SU-DHL-6 (cell line): ENCODE data around the gene NKX1-2.

Source experiments
- H2AFZ ChIP-seq: fragments of 200-600 bp; sonication (generic); 2 replicates; pipeline ENCODE4 v1.6.1; 2014; ENCODE audit warnings: low read depth, mild to moderate bottlenecking, moderate library complexity, mixed read lengths, antibody characterized with exemption, low read length; ENCODE audit not compliant: severe bottlenecking
- H3F3A ChIP-seq: fragments of 200-600 bp; shearing (Covaris generic); 2 replicates; pipeline ENCODE4 v1.6.0; 2016; ENCODE audit warnings: antibody characterized with exemption, mild to moderate bottlenecking; ENCODE audit not compliant: insufficient read depth
- H3K27ac ChIP-seq: fragments of 200-600 bp; sonication (generic); 2 replicates; pipeline ENCODE4 v1.5.1; 2016; ENCODE audit warnings: low read depth, mild to moderate bottlenecking, low read length, moderate library complexity, mixed read lengths
- H3K27me3 ChIP-seq: fragments of 200-600 bp; sonication (generic), shearing (Covaris generic); 2 replicates; pipeline ENCODE4 v1.6.0; 2014; ENCODE audit warnings: mild to moderate bottlenecking, low read length
- H3K36me3 ChIP-seq: fragments of 200-600 bp; sonication (generic); 2 replicates; pipeline ENCODE4 v1.6.1; 2014; ENCODE audit warnings: mild to moderate bottlenecking, low read length, mixed read lengths
- H3K4me2 ChIP-seq: fragments of 300-600, 200-600 bp; shearing (Covaris generic), sonication (generic); 2 replicates; pipeline ENCODE4 v1.6.0; 2014; ENCODE audit warnings: low read length, low read depth, mild to moderate bottlenecking; ENCODE audit not compliant: poor library complexity, severe bottlenecking
- H3K4me3 ChIP-seq: fragments of 200-600 bp; sonication (generic); 2 replicates; pipeline ENCODE4 v1.5.1; 2014; ENCODE audit warnings: antibody characterized with exemption, low read length, mild to moderate bottlenecking, mixed read lengths; ENCODE audit not compliant: insufficient read depth, poor library complexity, severe bottlenecking
- H3K79me2 ChIP-seq: fragments of 200-600 bp; sonication (generic); 2 replicates; pipeline ENCODE4 v1.6.1; 2014; ENCODE audit warnings: mild to moderate bottlenecking, low read length, moderate library complexity; ENCODE audit not compliant: insufficient read depth
- H3K9ac ChIP-seq: fragments of 200-600 bp; sonication (generic); 2 replicates; pipeline ENCODE4 v1.7.0; 2014; ENCODE audit warnings: mild to moderate bottlenecking, low read length
- H3K9me2 ChIP-seq: fragments of 200-600 bp; sonication (generic); replicated peaks from 2 replicates; pipeline ENCODE4 v1.6.1; 2014; ENCODE audit warnings: low read length; ENCODE audit not compliant: insufficient read depth
- H3K9me3 ChIP-seq: fragments of 200-600 bp; sonication (generic); 2 replicates; pipeline ENCODE4 v1.6.1; 2014; ENCODE audit warnings: low read length, mixed read lengths; ENCODE audit not compliant: insufficient read depth
- H4K20me1 ChIP-seq: fragments of 200-600 bp; sonication (generic); 2 replicates; pipeline ENCODE4 v1.6.1; 2014; ENCODE audit warnings: low read depth, mild to moderate bottlenecking, antibody characterized with exemption, low read length, moderate library complexity, mixed read lengths
- EZH2phosphoT487 ChIP-seq: fragments of 200-600 bp; sonication (generic), shearing (Covaris generic); conservative IDR thresholded peaks from 2 replicates; pipeline ENCODE4 v1.6.1; 2018; ENCODE audit warnings: mild to moderate bottlenecking, antibody characterized with exemption, low read length, moderate library complexity, mixed read lengths
- TF ChIP-seq, protein P1 (sequence below): fragments of 200-600 bp; sonication (generic); IDR thresholded peaks from one replicate; pipeline ENCODE4 v1.5.1; 2017; ENCODE audit warnings: antibody characterized with exemption, mild to moderate bottlenecking, low read length, moderate library complexity; ENCODE audit not compliant: insufficient read depth, poor library complexity, severe bottlenecking

Gene NKX1-2

GRCh38 chr10:124414076-124414475 is 35.8 kb downstream of the NKX1-2 start:
- Histone ChIP-seq H3K27me3 (no peaks in the 10 kb centered on the region), H3F3A (0 out of 2 replicates have a peak, but pooled peaks cover 3% of the 10 kb centered on the region), H2AFZ (no peak overlapping the region), H3K4me2 (no peak overlapping the region), H3K4me3 (no peak overlapping the region), H3K36me3 (no peaks in the 10 kb centered on the region), H3K27ac (no peak overlapping the region), H3K79me2 (peaks cover 8% of the 10 kb centered on the region), H4K20me1 (no peaks in the 10 kb centered on the region), H3K9ac (no peak overlapping the region), H3K9me3 (no peaks in the 10 kb centered on the region), H3K9me2 (no peaks in the 10 kb centered on the region)
- no peak for TF ChIP-seq EZH2phosphoT487
- TF ChIP-seq, protein P1, sequence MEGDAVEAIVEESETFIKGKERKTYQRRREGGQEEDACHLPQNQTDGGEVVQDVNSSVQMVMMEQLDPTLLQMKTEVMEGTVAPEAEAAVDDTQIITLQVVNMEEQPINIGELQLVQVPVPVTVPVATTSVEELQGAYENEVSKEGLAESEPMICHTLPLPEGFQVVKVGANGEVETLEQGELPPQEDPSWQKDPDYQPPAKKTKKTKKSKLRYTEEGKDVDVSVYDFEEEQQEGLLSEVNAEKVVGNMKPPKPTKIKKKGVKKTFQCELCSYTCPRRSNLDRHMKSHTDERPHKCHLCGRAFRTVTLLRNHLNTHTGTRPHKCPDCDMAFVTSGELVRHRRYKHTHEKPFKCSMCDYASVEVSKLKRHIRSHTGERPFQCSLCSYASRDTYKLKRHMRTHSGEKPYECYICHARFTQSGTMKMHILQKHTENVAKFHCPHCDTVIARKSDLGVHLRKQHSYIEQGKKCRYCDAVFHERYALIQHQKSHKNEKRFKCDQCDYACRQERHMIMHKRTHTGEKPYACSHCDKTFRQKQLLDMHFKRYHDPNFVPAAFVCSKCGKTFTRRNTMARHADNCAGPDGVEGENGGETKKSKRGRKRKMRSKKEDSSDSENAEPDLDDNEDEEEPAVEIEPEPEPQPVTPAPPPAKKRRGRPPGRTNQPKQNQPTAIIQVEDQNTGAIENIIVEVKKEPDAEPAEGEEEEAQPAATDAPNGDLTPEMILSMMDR = no peak

- TF ChIP-seq EZH2phosphoT487 = no peak
- TF ChIP-seq, protein P1 = no peak
- no peak overlapping the region for H3K4me2 ChIP-seq
- no peak overlapping the region for H3K4me3 ChIP-seq
- H3K27ac ChIP-seq = no peak overlapping the region
- H3K79me2 ChIP-seq = no peaks in the 10 kb centered on the region; the same call in 1 of the 2 replicates
- no peaks in the 10 kb centered on the region for H3K9me2 ChIP-seq
- H3K9me3 ChIP-seq = no peaks in the 10 kb centered on the region
- no peaks in the 10 kb centered on the region for H3K36me3 ChIP-seq
- H3K9ac ChIP-seq = no peak overlapping the region
- H2AFZ ChIP-seq = no peak overlapping the region
- H3F3A ChIP-seq = no peaks in the 10 kb centered on the region
- H4K20me1 ChIP-seq = no peaks in the 10 kb centered on the region
- H3K27me3 ChIP-seq = no peaks in the 10 kb centered on the region
Observed at GRCh38 chr10:124409696-124410095, 40.1 kb downstream of the NKX1-2 start.

DNA sequence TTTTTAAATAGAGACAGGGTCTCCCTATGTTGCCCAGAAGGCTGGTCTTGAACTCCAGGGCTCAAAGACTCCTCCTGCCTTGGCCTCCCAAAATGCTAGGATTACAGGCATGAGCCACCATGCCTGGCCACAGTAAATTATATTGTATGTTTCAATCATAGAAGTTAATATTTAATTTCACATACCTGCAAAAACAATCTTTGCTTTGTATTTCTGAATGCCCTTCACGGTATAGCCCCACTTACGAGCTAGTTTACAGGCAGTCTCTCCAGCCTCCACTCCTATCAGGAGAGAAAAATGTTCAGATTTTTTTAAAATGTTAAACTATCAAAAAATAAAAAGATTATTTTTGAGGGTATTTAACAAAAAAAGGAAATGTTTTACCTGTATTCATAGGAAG is 41.5 kb downstream of the NKX1-2 start:
- H3K36me3 ChIP-seq = no peaks in the 10 kb centered on the region
- H3K79me2 ChIP-seq = no peaks in the 10 kb centered on the region
- no peak overlapping the region for H3K4me3 ChIP-seq

More for the DNA sequence above, 41.5 kb downstream of the NKX1-2 start:
- no peak overlapping the region for H2AFZ ChIP-seq
- no peaks in the 10 kb centered on the region for H3K27me3 ChIP-seq
- no peaks in the 10 kb centered on the region for H3K9me3 ChIP-seq
- H4K20me1 ChIP-seq = no peaks in the 10 kb centered on the region
- TF ChIP-seq, protein P1 = no peak
- TF ChIP-seq EZH2phosphoT487 = no peak
- no peak overlapping the region for H3K27ac ChIP-seq
- no peak overlapping the region for H3K9ac ChIP-seq
- no peaks in the 10 kb centered on the region for H3K9me2 ChIP-seq
- H3K4me2 ChIP-seq = no peak overlapping the region
- no peaks in the 10 kb centered on the region for H3F3A ChIP-seq
